Measurements from ENCODE around the gene HOXC5. TPM values are rescaled to one million over a fixed set of nuclear protein-coding genes. Genes with fewer than 3 reads are reported as not detected.

HOXC5 gene
- total and polyA plus RNA-seq, 4 donors: not detected

- Histone ChIP-seq H3K9ac (ENCODE audit: low read depth in 1 of 2, low read length in 2 of 2) (no peak overlapping the region), H3K4me3 (ENCODE audit: low read depth in 1 of 3, low read length in 3 of 3) (no peak overlapping the region), H3K27ac (ENCODE audit: low read depth in 1 of 2, low read length in 2 of 2) (no peak overlapping the region), H3K36me3 (ENCODE audit: control insufficient read depth in 4 of 4, insufficient read depth in 3 of 4, low read depth in 1 of 4, low read length in 3 of 4) (no peaks in the 10 kb centered on the region), H3K9me3 (ENCODE audit: control insufficient read depth in 4 of 4, low read length in 3 of 4) (no peaks in the 10 kb centered on the region), H3K27me3 (ENCODE audit: control insufficient read depth in 4 of 4, insufficient read depth in 4 of 4, low read length in 3 of 4) (peaks cover 0 to 23% (median 5%) of the 10 kb centered on the region in 4 donors), H3K4me1 (ENCODE audit: control insufficient read depth in 4 of 4, insufficient read depth in 4 of 4, low read length in 3 of 4) (no peaks in the 10 kb centered on the region)
- no peak for DNase-seq (ENCODE audit: low spot score)
- 21% methylated on average over 7 of the region's 7 CpGs for WGBS
- no peak for TF ChIP-seq RXRA (IDR thresholded peaks at IDR 0.05)
- TF ChIP-seq HNF4A (conservative IDR thresholded peaks at IDR 0.05): no peak
- TF ChIP-seq EGR1 (IDR thresholded peaks at IDR 0.05; ENCODE audit: low read depth in 2 of 2): no peak
- TF ChIP-seq, protein P1, sequence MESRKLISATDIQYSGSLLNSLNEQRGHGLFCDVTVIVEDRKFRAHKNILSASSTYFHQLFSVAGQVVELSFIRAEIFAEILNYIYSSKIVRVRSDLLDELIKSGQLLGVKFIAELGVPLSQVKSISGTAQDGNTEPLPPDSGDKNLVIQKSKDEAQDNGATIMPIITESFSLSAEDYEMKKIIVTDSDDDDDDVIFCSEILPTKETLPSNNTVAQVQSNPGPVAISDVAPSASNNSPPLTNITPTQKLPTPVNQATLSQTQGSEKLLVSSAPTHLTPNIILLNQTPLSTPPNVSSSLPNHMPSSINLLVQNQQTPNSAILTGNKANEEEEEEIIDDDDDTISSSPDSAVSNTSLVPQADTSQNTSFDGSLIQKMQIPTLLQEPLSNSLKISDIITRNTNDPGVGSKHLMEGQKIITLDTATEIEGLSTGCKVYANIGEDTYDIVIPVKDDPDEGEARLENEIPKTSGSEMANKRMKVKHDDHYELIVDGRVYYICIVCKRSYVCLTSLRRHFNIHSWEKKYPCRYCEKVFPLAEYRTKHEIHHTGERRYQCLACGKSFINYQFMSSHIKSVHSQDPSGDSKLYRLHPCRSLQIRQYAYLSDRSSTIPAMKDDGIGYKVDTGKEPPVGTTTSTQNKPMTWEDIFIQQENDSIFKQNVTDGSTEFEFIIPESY (IDR thresholded peaks at IDR 0.05): no peak
- TF ChIP-seq, protein P2, sequence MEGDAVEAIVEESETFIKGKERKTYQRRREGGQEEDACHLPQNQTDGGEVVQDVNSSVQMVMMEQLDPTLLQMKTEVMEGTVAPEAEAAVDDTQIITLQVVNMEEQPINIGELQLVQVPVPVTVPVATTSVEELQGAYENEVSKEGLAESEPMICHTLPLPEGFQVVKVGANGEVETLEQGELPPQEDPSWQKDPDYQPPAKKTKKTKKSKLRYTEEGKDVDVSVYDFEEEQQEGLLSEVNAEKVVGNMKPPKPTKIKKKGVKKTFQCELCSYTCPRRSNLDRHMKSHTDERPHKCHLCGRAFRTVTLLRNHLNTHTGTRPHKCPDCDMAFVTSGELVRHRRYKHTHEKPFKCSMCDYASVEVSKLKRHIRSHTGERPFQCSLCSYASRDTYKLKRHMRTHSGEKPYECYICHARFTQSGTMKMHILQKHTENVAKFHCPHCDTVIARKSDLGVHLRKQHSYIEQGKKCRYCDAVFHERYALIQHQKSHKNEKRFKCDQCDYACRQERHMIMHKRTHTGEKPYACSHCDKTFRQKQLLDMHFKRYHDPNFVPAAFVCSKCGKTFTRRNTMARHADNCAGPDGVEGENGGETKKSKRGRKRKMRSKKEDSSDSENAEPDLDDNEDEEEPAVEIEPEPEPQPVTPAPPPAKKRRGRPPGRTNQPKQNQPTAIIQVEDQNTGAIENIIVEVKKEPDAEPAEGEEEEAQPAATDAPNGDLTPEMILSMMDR (IDR thresholded peaks at IDR 0.05; ENCODE audit: low read depth, low read length, missing input control): no peak
These were observed 26.8 kb downstream of the HOXC5 start for GRCh38 chr12:54059668-54060067.

- no peaks in the 10 kb centered on the region for H3K9me3 ChIP-seq (ENCODE audit: control insufficient read depth in 4 of 4, low read length in 3 of 4)
- H3K27ac ChIP-seq (ENCODE audit: low read depth in 1 of 2, low read length in 2 of 2): no peak overlapping the region
- H3K27me3 ChIP-seq (ENCODE audit: control insufficient read depth in 4 of 4, insufficient read depth in 4 of 4, low read length in 3 of 4): peaks cover 0 to 23% (median 4%) of the 10 kb centered on the region in 4 donors
- DNase-seq (ENCODE audit: low spot score): no peak
- H3K4me3 ChIP-seq (ENCODE audit: low read depth in 1 of 3, low read length in 3 of 3): no peak overlapping the region
- no peaks in the 10 kb centered on the region for H3K36me3 ChIP-seq (ENCODE audit: control insufficient read depth in 4 of 4, insufficient read depth in 3 of 4, low read depth in 1 of 4, low read length in 3 of 4)
- TF ChIP-seq NR2F2 (IDR thresholded peaks at IDR 0.05) (no peak), FOXA2 (IDR thresholded peaks at IDR 0.05) (no peak), TAF1 (conservative IDR thresholded peaks at IDR 0.05) (no peak), JUND (IDR thresholded peaks at IDR 0.05) (no peak)
- TF ChIP-seq, protein P2 (IDR thresholded peaks at IDR 0.05; ENCODE audit: low read depth, low read length, missing input control): no peak
- H3K9ac ChIP-seq (ENCODE audit: low read depth in 1 of 2, low read length in 2 of 2): no peak overlapping the region
- H3K4me1 ChIP-seq (ENCODE audit: control insufficient read depth in 4 of 4, insufficient read depth in 4 of 4, low read length in 3 of 4): no peaks in the 10 kb centered on the region
- whole genome bisulfite sequencing: 21% methylated on average over 38 of the region's 38 CpGs
These were observed 27.5 kb downstream of the HOXC5 start for GRCh38 chr12:54060174-54060974.

Data from liver (tissue), 9 donors.